CD4-positive, alpha-beta T cell treated with Interleukin-12 subunit alpha and Interleukin-12 subunit beta, for 1 hour (primary cell): ENCODE data around the gene IL1RAPL2.
"Not testable (repeated sequence)": the region's sequence is repeated elsewhere in the genome, so short reads cannot be mapped to it uniquely, and the experiment has no call there.

ENCODE experiments used
- DNase-seq: peaks from one replicate; pipeline ENCODE4 v3.0.0-alpha.2; 2020

Gene IL1RAPL2

DNA sequence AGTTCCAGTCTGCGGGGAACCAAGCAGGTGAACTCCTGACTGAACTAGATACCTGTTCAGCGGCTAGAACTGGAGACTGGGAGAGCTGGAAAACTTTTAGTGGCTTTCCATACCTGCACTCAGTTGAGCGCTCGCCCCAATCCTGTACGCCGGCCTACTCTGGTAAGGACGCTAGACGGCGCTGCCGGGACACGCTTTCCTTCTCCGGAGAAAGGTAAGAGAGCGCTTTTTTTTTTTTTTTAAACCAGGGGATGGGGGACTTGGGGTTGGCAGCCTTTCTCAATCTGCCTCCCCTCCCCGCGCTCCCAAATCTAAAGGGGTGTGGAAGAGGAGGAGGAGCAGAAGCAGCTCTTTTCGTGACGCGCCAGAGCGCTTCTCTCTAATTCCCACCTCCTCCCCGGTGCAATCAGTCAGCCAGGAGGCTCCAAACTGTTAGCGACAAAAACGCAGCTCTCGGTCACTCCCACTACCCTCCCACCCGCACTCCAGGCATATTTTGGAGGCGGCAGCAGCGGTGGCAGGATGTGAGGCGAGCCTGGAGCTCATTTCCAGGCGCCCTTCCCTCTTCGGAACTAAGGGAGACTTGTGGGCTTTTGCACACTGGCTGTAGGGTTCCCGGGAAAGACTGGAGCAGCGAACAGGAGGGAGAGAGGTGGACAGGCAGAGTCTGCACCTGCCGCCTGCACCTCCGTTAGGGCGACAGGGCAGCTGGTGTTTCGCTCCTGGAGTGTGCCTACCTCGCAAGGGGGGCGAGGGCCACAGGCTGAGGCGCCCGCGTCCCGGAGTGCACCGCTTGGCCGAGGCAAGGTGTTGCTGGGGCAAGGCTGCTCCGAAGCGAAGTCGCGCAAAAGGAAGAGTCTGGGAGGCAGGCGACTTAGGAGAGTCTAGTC, at the start of gene IL1RAPL2:
Gene IL1RAPL2, plus strand, starts transcription at position 409 of the 890 bp plus-strand sequence.
- no peak for DNase-seq

DNA sequence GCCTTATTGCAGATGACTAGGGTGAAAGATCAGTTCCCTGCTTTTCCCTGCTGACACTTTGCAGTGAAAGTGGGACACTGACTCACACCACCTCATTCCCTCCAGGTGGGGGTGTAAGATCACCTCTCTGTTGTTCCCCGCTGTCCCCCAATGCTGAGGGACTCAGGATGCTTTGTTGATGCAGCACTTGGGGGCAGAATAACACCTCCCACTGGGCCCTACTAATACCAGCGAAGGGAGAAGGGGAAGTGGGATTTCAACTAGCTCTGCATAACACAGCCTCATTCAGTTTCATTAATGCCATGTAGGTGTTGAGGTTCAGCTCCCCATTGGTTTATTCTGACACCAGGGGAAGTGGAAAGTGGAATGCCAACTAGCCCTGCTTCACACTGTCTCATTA, 43.6 kb upstream of the IL1RAPL2 start:
- no peak for DNase-seq

DNA sequence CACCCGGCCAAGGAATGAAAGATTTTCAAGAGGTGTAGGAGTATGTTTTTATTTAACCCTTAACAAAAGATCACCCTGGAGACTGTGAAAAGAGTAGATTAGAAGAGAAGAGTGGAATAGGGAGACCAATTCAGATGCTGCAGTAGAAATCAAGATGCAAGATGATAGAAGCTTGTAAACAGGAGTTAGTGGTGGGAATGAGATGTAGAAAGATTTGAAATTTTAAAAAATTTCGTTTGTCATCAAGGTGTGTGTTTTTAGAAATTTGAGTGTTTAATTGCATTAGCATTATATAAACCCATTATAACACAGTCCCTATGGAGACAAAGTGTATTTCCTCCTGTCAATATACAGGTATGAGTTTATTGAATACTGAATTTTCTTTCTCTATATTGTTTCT, 42.1 kb upstream of the IL1RAPL2 start:
- no peak for DNase-seq

DNA sequence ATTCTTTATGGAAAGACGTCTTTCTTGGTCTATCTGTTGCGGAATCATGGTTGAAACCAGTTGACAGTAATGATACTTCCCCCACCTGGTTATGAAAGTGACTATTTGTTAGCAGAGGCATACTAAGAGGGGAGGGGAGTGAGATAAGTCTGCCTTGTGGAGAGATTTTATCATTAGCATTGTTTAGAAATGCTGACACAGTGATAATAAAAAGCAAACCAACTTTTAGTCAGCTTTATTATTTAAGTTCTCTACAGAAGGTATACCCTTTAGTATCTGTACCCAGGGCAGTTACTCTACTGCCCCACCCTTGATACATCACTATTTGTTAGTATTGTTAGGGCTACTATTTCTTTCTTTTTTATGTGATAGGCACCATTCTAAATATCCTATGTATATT, 26.9 kb upstream of the IL1RAPL2 start:
- DNase-seq = no peak

DNA sequence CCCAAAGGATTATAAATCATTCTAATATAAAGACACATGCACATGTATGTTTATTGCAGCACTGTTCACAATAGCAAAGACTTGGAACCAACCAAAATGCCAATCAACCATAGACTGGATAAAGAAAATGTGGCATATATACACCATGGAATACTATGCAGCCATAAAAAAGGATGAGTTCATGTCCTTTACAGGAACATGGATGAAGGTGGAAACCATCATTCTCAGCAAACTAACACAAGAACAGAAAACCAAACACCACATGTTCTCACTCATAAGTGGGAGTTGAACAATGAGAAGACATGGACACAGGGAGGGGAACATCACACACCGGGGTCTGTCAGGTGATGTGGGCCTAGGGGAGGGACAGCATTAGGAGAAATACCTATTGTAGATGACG, 23.6 kb upstream of the IL1RAPL2 start:
- not testable (repeated sequence) for DNase-seq

DNA sequence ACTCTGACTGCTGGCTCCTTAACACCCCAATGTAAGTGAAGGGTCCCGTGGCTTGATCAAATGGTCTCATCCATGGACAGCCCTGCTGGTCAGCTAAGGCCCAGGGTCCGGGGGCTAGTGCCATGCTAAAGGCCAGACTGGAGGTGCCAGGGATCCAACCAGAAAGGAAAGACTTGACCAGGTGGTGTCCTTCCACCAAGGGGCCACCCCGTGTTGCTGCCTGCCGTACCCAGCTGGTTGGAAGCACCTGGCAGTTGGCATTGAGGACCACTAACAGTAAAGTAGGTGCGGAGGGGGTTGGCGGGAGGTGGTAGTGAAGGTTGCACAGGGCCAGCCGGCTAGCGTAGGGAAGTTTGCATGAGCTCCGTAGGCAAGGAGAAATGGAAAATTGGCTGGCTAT, 1.7 kb upstream of the IL1RAPL2 start:
- DNase-seq = no peak

DNA sequence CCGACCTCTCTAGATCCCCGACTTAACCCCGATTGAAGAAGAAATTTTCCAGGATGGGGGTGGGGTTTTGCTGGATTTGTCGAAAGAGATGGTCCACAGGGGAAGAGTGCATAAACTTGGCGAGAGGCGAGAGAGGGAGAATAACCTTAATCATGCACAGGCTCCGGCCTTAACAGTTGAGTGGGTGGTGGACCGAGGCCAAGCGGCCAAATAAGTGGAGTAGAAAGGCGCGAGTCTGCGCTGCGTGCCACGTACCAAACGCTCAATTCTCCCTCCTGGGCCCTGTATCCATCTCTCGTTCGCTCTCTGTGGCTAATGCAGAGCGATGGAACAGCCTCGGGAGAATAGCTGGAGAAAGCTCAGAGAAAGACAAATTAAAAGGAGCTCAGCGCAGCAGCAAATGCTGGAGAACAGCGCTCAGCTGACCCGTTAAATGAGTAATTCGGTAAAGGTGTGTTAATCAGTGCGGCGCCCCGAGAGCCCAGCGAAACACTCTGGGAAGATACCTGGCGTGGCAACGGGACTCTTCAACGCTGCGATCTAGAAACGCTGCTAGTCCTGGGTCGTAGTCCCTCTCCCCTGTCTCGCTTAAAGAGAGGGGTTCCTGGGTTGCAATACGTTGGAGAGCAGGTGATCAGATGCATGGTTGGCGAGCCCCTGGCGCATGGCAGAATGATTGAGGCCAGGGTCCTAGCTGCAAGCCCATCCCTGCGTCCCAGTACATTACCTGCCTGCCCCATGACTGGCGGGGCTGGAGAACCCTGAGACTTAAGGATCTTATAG, 887 bp upstream of the IL1RAPL2 start:
- DNase-seq = no peak

DNA sequence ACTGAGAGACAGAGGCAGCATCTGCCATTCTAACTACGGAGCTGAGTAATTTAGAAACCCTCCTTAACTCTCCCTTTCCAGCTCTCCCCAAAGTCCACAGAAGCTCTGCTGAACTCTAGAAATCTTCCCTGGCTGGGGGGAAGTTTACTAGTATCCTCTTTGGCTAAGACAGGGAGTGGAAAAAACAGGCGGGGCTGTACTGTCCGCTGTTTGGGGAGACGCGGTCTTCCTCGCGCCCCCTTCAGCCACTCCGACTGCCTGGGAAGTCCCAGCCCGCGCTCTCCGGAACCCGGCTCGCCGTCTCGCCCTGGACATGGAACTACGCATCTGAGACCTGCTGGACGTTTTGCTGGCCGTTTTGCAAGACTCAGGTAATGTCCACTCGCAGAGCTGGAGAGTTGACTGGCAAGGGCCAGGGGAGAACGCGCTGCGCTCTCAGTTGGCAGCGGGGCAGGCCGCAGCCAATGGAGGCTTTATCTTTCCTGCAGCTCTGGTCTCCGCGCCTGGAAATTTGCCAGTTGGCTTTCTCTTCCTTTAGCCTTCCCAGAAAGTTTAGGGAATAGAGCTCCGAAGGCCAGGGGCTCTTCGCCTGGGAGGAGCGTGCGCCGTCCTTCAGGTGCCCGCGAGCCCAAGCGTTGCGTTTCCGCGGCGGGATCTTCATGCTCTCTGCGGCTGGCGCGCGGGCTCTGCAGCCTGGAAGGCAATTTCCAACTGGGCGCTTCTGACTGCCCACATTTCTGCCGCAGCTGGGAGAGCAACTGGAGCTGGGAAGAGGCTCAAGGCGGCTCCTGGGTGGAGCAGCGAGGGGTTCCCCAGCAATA, 892 bp downstream of the IL1RAPL2 start:
- no peak for DNase-seq

DNA sequence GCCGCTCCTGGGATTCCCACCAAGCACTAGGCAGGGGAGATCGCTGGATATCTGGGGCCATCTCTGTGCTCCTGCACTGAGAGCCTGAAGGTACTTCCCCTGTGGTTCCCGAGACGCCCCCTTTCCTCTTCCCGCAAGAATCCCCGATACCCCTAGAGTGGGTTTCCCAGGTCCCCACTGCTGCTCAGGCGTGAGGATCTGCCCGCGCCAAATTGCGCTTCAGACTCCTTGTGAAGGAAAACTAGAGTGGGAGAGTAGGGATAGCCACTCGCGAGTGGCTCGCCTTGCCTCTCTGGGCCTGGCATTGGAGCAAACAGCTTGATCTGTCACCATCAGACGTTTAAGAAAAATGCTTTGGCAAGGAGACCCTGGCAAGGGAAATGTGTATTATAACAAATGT, 1.5 kb downstream of the IL1RAPL2 start:
- DNase-seq = no peak

DNA sequence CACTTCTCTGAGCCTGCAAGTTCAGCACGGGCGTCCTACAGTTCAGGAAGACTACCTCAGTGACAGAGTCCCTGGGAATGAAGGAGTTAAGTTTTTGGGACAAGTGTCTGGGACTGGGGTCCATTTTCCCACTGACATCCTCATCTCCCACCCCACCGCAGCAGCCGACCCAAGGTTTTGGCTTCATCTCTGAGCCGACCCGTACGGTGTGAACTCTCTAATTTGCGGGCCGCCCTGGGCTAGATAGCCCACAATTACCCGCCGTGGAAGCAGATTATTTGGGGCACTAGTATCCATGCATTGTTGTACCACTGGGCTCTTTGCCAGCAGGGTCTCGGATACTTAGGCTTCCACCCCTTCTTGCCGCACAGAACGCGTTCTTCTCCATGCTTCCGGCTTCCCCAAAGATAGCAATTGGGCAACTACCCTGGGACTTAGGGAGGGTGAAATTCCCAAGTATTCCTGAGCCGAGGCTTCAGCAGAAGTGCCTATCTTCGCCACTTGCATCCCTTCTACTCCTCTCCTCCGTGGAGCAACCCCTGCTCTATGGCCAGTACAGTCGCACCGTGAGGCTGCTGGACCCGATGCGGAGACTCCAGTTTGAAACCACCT, 2.4 kb downstream of the IL1RAPL2 start:
- DNase-seq = no peak

DNA sequence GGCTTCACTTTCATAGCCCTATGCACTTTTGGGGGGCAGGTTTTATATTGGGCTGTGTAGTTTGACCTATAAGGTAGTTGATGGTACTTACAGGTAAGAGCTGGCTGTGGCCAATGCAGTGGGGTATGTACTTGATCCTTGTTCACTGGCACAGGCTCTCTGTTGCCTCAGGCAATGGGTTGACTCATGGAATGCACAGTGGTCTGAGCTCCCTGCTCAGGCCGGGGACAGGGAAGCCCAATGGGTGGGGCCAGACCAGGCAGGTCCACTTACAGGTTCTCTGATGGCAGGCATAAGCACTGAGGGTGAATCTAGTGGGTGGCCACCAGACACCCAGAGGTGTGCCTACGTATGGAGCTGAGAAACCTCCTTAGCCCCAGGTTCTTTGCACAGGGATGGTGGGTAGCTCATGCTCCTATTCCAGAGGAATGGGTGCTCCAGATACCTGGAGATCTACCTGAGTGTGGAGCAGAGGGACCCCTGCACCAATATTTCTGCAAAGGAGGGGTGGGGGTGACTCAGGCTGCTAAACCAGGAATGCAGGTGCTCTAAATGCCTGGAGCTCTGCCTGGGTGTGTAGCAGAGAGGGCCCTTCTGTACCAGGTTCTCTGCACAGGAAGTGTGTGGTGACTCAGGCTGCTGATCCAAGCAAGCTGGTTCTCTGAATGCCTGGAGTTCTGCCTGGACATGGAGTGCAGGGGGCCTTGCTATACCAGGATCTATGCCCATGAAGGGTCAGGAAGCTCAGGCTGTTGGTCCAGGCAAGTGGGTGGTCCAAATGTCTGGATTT, 52.3 kb downstream of the IL1RAPL2 start:
- DNase-seq = no peak

DNA sequence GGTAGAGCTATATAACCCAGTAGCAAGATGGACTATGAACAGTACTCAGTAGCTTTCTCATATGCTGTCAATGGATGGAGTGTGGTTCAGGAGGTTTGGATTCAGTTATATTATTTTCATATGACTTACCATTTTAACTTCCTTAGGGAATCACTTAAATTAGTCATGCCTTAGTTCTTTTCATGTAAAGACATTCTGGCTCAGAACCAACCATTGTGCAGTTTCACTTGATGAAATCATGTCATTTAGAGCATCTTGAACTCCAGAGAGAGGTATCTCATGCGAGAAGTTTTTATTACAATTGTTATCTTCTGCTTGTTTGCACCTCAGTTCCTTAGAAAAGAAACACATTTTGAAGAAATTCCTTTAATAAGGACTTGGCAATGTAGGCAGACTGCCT, 55.8 kb downstream of the IL1RAPL2 start:
- DNase-seq = no peak

DNA sequence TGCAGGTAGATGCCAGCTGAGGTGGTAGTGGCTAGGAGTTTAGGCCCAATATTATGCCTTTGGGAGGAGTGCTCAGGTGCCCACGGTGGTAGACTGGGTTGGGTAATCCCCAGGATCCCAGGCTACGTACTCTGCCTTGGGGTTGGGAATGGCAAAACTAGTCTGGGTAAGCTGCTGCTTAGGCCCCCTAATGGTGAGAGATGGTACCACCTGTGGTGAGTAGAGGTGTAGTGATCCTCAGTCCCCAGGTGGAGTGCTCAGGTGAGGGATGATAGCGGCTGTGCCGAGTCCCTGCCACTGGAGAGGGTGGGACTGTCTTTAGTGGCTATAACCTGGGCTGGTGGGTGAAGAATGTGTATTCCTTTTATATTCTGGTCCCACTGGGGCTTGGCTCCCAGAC, 75.2 kb downstream of the IL1RAPL2 start:
- no peak for DNase-seq

DNA sequence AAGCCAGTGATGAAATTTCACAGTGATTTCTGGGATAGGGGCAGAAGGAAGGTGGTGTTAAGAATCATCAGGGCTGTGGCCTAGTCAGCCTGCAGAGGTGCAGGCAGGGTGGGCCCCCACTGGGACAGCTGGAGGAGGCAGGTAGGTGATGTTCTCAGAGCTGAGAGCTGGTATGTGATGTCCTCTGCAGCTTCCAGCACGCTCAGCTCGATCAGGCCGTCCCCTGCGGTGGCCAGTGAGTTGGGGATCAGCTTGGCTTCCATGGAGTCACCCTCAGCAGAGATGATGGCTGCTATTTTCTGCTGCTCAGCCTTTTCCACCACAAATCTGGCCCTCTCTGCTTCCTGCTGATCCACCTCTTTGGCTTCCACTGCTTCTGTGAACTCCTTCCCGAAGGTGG, 81.1 kb downstream of the IL1RAPL2 start:
- no peak for DNase-seq

DNA sequence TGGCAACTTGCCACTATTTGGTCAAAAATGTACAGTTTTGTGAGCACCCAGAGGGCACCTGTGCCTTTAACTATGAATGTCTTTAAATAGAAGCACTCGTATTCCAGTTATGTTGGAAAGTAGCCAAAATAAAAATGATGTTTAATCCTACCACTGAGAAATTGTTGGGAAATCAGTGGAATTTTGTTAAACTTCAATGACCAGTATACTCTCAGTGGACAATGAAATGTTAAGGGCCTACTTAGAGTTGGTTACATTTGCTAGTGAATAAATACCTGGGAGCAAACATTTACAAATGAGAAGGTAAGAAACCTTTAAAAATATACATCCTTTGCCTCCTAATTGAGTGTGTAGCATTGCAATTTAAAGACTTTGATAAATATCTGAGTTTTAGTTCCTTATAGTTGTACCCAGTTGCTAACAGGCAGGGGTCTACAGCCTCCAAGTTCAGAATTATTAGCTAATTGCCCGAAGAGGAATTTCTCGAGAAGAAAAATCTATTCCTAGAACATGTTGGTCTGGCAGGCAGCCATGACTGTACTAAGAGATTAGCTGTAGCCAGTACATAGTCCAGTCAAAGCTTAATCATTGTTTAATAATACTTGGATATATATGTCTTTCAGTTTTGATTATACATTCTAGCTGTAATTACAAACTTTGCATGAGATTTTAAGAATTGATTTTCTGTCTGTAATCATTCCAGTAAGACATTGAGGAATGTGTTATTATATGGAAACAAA, 93.2 kb downstream of the IL1RAPL2 start:
- no peak for DNase-seq

DNA sequence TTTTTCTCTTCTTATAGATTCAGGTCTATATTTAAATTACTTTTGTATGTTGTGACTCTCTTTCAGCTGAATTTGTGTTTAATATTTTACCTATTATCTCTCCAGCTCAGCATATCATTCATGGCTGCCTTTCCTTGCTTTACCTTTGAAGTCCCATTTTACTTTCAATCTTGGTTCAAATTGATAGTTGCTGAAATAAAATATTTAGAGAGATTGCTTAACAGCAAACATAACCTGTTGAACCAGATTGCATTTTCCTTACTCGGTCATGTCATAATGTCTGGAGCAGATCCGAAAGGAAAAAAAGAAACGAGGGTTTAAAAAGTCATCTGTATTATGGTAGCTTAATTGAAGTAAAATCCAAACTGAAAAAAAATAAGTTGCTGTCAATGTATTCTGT, 94.1 kb downstream of the IL1RAPL2 start:
- DNase-seq = no peak

DNA sequence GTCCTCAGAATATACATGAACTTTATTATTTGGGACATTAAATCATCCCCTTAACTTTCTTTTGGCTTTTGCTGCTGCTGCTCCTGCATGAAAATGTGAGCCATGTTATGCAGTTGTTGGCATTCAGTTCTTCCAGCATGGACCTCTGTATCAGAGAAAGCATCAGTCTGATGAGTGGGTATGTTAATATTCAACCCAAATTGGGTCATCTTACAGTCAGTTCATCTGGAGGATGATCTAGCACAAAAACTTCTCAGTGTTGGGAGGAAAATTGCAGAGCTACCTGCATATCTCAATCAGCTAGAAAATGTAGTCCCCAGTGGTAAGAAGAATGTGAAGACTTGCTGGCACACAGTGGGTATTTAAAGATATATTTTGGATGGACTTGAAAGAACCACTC, 96.7 kb downstream of the IL1RAPL2 start:
- no peak for DNase-seq

DNA sequence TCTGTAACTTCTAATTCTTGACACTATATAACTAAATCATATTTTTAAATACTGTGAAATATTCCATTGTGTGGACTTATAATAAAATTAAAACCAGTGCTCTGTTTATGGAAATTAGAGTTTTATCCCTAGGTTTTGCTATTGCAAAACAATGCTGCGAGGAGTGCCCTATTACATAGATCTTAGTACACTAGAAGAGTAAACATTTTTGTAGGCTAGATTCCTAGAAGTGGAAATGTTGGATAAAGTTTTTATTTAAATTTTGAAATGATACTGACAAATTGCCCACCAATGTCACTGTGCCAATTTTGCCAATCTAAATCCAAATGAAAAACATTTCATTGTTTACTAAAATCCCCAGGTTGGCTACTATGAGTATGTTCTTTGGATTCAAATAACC, 99.7 kb downstream of the IL1RAPL2 start:
- no peak for DNase-seq

DNA sequence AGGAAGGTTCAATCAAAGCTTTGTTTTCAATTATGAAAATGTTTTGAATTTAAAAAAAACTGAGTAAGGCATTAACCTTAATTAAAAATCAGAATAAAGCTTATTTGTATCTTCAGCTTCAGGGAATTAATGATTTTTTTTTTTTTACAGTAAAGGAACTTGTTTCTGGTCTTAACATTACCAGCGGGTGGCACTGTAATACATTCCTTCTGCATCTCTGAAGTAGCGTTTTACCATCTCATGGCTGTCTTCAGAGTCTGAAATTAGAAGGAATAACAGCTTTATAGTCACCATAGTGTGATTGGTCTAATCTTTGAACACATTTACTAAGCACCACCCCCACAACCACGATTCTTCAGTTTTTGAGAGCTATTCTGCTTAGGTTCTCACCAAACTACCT, 102.6 kb downstream of the IL1RAPL2 start:
- no peak for DNase-seq

DNA sequence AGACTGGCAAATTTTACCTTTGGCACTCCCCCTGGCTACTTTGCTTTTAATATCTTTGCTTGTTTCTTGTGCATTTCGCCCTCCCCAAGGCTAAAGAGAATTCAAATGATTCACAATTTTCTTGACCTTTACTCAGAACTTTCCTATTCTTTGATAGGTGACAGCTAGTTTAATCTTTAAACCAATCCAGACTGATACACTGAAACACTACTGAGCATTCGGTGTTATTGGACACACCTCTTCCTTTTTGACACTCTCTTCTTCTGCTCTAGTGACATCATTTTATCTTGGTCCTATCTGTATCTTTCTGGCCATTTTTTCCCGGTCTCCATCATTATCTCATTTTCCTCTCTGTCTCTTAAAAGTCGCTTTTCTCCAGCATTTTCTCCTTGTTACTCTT, 103.1 kb downstream of the IL1RAPL2 start:
- DNase-seq = no peak

DNA sequence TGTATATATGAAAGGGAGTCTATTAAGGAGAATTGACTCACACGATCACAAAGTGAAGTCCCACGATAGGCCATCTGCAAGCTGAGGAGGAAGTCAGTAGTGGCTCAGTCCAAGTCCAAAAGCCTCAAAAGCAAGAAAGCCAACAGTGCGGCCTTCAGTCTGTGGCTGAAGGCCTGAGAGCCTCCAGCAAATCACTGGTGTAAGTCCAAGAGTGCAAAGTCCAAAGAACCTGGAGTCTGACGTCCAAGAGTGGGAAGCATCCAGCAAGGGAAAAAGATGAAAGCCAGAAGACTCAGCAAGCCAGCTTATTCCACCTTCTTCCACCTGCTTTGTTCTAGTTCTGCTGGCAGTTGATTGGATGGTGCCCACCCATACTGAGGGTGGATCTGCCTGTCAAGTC, 104.1 kb downstream of the IL1RAPL2 start:
- DNase-seq = no peak
